Hepatocyte (in vitro differentiated cells): Measurements from ENCODE around the gene CTCFL.
"Not testable (repeated sequence)": the region's sequence is repeated elsewhere in the genome, so short reads cannot be mapped to it uniquely, and the experiment has no call there.

ENCODE experiments used
- CTCF ChIP-seq: fragments of 200-600 bp; sonication (generic); IDR thresholded peaks from 2 replicates; pipeline ENCODE4 v1.5.1; 2016; ENCODE audit warnings: antibody characterized with exemption, mild to moderate bottlenecking; ENCODE audit not compliant: poor library complexity
- EZH2 ChIP-seq: fragments of 200-600 bp; sonication (generic); IDR thresholded peaks from 2 replicates; pipeline ENCODE4 v1.6.1; 2016; ENCODE audit warnings: antibody characterized with exemption, mild to moderate bottlenecking, borderline replicate concordance

- TF ChIP-seq CTCF, EZH2: not testable (repeated sequence)
Measured at GRCh38 chr20:57511709-57512108, 13.2 kb downstream of the CTCFL start.
